Measurements from ENCODE around the gene FAM200C. TPM values are rescaled to one million over a fixed set of nuclear protein-coding genes. Genes with fewer than 3 reads are reported as not detected.

FAM200C gene
- total and polyA plus RNA-seq, 2 of the 13 experiments (the other 11 are each of a cell fraction or from before 2014, with no cell fraction given), result 3.2 to 4.7 TPM

DNA sequence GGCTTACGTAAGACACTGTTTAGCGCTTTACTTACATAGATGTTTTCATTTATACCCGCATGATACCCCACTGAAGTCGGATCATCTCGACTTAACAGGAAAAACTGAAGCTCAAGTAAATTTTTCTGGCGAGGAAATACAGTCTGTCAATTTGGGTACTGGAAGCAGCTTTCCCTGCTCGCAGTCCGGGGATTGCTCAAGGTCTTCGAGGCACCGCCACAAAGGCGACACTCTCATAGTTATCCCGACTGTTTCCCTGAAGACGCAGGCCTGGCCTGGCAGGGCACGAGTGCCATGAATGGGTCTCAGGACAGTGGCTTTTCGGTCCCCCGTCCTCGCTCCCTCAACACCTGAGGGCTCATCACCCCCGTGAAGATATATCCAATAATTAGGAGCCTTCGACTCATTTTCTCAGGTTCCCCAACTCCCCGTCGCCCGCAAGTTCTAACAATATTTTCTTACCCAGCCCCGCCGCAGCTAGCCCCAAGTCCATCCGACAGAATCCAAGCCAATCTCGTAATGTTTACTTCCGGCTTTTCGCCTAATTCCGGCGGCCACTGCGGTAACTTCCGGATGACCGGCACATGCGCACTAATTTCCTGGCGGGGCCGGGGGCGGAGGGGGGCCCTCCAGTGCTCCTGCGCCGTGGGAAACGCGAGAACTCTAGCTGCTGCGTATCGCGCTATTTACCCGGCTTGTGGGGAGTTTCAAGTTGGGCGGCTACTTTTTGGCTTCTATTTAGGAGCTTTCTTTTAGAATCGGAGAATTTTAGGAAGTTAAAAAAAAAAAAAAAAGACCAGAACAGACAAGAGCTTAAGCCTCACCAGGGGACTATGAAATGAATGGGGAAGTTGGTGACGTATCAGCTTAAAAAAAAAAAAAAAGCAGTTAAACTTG lies 19.0 kb upstream of the FAM200C start, which contains the start of gene SLU7 (continued):
- TF ChIP-seq ZNF329 (CRISPR knock-in tag; IDR thresholded peaks at IDR 0.05; ENCODE audit: low read depth) (no peak), ZSCAN25 (CRISPR knock-in tag; IDR thresholded peaks at IDR 0.05) (no peak), ZNF382 (CRISPR knock-in tag; IDR thresholded peaks at IDR 0.05; ENCODE audit: borderline replicate concordance) (no peak), ZNF567 (CRISPR knock-in tag; IDR thresholded peaks at IDR 0.05; ENCODE audit: borderline replicate concordance) (no peak), HMG20A (CRISPR knock-in tag; IDR thresholded peaks at IDR 0.05; ENCODE audit: borderline replicate concordance) (no peak), ZNF17 (CRISPR knock-in tag; IDR thresholded peaks at IDR 0.05) (no peak), RBFOX2 (IDR thresholded peaks at IDR 0.05; ENCODE audit: low read depth, low read length) (peak; percentile 48)
- TF ChIP-seq, protein P1, sequence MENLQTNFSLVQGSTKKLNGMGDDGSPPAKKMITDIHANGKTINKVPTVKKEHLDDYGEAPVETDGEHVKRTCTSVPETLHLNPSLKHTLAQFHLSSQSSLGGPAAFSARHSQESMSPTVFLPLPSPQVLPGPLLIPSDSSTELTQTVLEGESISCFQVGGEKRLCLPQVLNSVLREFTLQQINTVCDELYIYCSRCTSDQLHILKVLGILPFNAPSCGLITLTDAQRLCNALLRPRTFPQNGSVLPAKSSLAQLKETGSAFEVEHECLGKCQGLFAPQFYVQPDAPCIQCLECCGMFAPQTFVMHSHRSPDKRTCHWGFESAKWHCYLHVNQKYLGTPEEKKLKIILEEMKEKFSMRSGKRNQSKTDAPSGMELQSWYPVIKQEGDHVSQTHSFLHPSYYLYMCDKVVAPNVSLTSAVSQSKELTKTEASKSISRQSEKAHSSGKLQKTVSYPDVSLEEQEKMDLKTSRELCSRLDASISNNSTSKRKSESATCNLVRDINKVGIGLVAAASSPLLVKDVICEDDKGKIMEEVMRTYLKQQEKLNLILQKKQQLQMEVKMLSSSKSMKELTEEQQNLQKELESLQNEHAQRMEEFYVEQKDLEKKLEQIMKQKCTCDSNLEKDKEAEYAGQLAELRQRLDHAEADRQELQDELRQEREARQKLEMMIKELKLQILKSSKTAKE (CRISPR knock-in tag; IDR thresholded peaks at IDR 0.05; ENCODE audit: borderline replicate concordance), result no peak
- TF ChIP-seq, protein P2, sequence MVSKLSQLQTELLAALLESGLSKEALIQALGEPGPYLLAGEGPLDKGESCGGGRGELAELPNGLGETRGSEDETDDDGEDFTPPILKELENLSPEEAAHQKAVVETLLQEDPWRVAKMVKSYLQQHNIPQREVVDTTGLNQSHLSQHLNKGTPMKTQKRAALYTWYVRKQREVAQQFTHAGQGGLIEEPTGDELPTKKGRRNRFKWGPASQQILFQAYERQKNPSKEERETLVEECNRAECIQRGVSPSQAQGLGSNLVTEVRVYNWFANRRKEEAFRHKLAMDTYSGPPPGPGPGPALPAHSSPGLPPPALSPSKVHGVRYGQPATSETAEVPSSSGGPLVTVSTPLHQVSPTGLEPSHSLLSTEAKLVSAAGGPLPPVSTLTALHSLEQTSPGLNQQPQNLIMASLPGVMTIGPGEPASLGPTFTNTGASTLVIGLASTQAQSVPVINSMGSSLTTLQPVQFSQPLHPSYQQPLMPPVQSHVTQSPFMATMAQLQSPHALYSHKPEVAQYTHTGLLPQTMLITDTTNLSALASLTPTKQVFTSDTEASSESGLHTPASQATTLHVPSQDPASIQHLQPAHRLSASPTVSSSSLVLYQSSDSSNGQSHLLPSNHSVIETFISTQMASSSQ (IDR thresholded peaks at IDR 0.05; ENCODE audit: low read depth), result no peak
- TF ChIP-seq, protein P2 (CRISPR knock-in tag; IDR thresholded peaks at IDR 0.05; ENCODE audit: borderline replicate concordance), result no peak
- TF ChIP-seq, protein P3, sequence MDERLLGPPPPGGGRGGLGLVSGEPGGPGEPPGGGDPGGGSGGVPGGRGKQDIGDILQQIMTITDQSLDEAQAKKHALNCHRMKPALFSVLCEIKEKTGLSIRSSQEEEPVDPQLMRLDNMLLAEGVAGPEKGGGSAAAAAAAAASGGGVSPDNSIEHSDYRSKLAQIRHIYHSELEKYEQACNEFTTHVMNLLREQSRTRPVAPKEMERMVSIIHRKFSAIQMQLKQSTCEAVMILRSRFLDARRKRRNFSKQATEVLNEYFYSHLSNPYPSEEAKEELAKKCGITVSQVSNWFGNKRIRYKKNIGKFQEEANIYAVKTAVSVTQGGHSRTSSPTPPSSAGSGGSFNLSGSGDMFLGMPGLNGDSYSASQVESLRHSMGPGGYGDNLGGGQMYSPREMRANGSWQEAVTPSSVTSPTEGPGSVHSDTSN (CRISPR knock-in tag; IDR thresholded peaks at IDR 0.05), result no peak
- TF ChIP-seq, protein P4, sequence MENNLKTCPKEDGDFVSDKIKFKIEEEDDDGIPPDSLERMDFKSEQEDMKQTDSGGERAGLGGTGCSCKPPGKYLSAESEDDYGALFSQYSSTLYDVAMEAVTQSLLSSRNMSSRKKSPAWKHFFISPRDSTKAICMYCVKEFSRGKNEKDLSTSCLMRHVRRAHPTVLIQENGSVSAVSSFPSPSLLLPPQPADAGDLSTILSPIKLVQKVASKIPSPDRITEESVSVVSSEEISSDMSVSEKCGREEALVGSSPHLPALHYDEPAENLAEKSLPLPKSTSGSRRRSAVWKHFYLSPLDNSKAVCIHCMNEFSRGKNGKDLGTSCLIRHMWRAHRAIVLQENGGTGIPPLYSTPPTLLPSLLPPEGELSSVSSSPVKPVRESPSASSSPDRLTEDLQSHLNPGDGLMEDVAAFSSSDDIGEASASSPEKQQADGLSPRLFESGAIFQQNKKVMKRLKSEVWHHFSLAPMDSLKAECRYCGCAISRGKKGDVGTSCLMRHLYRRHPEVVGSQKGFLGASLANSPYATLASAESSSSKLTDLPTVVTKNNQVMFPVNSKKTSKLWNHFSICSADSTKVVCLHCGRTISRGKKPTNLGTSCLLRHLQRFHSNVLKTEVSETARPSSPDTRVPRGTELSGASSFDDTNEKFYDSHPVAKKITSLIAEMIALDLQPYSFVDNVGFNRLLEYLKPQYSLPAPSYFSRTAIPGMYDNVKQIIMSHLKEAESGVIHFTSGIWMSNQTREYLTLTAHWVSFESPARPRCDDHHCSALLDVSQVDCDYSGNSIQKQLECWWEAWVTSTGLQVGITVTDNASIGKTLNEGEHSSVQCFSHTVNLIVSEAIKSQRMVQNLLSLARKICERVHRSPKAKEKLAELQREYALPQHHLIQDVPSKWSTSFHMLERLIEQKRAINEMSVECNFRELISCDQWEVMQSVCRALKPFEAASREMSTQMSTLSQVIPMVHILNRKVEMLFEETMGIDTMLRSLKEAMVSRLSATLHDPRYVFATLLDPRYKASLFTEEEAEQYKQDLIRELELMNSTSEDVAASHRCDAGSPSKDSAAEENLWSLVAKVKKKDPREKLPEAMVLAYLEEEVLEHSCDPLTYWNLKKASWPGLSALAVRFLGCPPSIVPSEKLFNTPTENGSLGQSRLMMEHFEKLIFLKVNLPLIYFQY (CRISPR knock-in tag; IDR thresholded peaks at IDR 0.05; ENCODE audit: borderline replicate concordance), result no peak

Data from HepG2 (cell line).